Measurements from ENCODE around the gene ALDH1B1.

ALDH1B1 gene

GRCh38 chr9:38352530-38353328 lies 39.8 kb upstream of the ALDH1B1 start:
- Histone ChIP-seq H3K36me3 (ENCODE audit: control insufficient read depth, insufficient read depth, low read length) (no peaks in the 10 kb centered on the region), H3K4me3 (ENCODE audit: low read length) (no peak overlapping the region), H3K9me3 (ENCODE audit: control insufficient read depth, insufficient read depth, low read length) (no peaks in the 10 kb centered on the region), H3K4me1 (ENCODE audit: control insufficient read depth, insufficient read depth, low read length) (peaks cover 2% of the 10 kb centered on the region), H3K27me3 (ENCODE audit: control insufficient read depth, insufficient read depth, low read length) (0 out of 2 replicates have a peak, but pooled peaks cover 2% of the 10 kb centered on the region), H3K27ac (ENCODE audit: low read length) (no peak overlapping the region)
- no CpG with 5 or more reads among the region's 12 CpGs for WGBS (ENCODE audit: insufficient coverage, insufficient read length)
- DNase-seq (ENCODE audit: low read depth, low spot score) = no peak

- H3K27me3 ChIP-seq (ENCODE audit: control insufficient read depth, insufficient read depth, low read length) = 0 out of 2 replicates have a peak, but pooled peaks cover 2% of the 10 kb centered on the region
- H3K27ac ChIP-seq (ENCODE audit: low read length) = no peak overlapping the region
- no CpG with 5 or more reads among the region's 3 CpGs for WGBS (ENCODE audit: insufficient coverage, insufficient read length)
- H3K36me3 ChIP-seq (ENCODE audit: control insufficient read depth, insufficient read depth, low read length) = no peaks in the 10 kb centered on the region
- no peak for DNase-seq (ENCODE audit: low read depth, low spot score)
- no peaks in the 10 kb centered on the region for H3K9me3 ChIP-seq (ENCODE audit: control insufficient read depth, insufficient read depth, low read length)
- peaks cover 2% of the 10 kb centered on the region for H3K4me1 ChIP-seq (ENCODE audit: control insufficient read depth, insufficient read depth, low read length)
- no peak overlapping the region for H3K4me3 ChIP-seq (ENCODE audit: low read length)
Observed at GRCh38 chr9:38355115-38355514, 37.4 kb upstream of the ALDH1B1 start.

- no peak for DNase-seq (ENCODE audit: low read depth, low spot score)
- H3K27ac ChIP-seq (ENCODE audit: low read length) = no peak overlapping the region
- H3K4me1 ChIP-seq (ENCODE audit: control insufficient read depth, insufficient read depth, low read length) = peaks cover 2% of the 10 kb centered on the region
- 0 out of 2 replicates have a peak, but pooled peaks cover 2% of the 10 kb centered on the region for H3K27me3 ChIP-seq (ENCODE audit: control insufficient read depth, insufficient read depth, low read length)
- no peaks in the 10 kb centered on the region for H3K36me3 ChIP-seq (ENCODE audit: control insufficient read depth, insufficient read depth, low read length)
- H3K4me3 ChIP-seq (ENCODE audit: low read length) = no peak overlapping the region
- H3K9me3 ChIP-seq (ENCODE audit: control insufficient read depth, insufficient read depth, low read length) = no peaks in the 10 kb centered on the region
- no CpG with 5 or more reads among the region's 3 CpGs for WGBS (ENCODE audit: insufficient coverage, insufficient read length)
Observed at GRCh38 chr9:38355517-38356120, 36.9 kb upstream of the ALDH1B1 start.

- DNase-seq (ENCODE audit: low read depth, low spot score) = no peak
- no CpG with 5 or more reads among the region's 5 CpGs for WGBS (ENCODE audit: insufficient coverage, insufficient read length)
- Histone ChIP-seq H3K36me3 (ENCODE audit: control insufficient read depth, insufficient read depth, low read length) (no peaks in the 10 kb centered on the region), H3K4me1 (ENCODE audit: control insufficient read depth, insufficient read depth, low read length) (peaks cover 2% of the 10 kb centered on the region), H3K27me3 (ENCODE audit: control insufficient read depth, insufficient read depth, low read length) (0 out of 2 replicates have a peak, but pooled peaks cover 2% of the 10 kb centered on the region), H3K4me3 (ENCODE audit: low read length) (no peak overlapping the region), H3K27ac (ENCODE audit: low read length) (no peak overlapping the region), H3K9me3 (ENCODE audit: control insufficient read depth, insufficient read depth, low read length) (no peaks in the 10 kb centered on the region)
Observed at GRCh38 chr9:38356851-38357250, 35.7 kb upstream of the ALDH1B1 start.

GRCh38 chr9:38357350-38358114 lies 35.0 kb upstream of the ALDH1B1 start:
- no peak for DNase-seq (ENCODE audit: low read depth, low spot score)
- Histone ChIP-seq H3K4me1 (ENCODE audit: control insufficient read depth, insufficient read depth, low read length) (peaks cover under 1% of the 10 kb centered on the region), H3K27me3 (ENCODE audit: control insufficient read depth, insufficient read depth, low read length) (0 out of 2 replicates have a peak, but pooled peaks cover under 1% of the 10 kb centered on the region), H3K9me3 (ENCODE audit: control insufficient read depth, insufficient read depth, low read length) (no peaks in the 10 kb centered on the region), H3K36me3 (ENCODE audit: control insufficient read depth, insufficient read depth, low read length) (no peaks in the 10 kb centered on the region), H3K4me3 (ENCODE audit: low read length) (no peak overlapping the region), H3K27ac (ENCODE audit: low read length) (no peak overlapping the region)
- no CpG with 5 or more reads among the region's 5 CpGs for WGBS (ENCODE audit: insufficient coverage, insufficient read length)

- H3K27me3 ChIP-seq (ENCODE audit: control insufficient read depth, insufficient read depth, low read length) = no peaks in the 10 kb centered on the region
- WGBS (ENCODE audit: insufficient coverage, insufficient read length) = no CpG with 5 or more reads among the region's 9 CpGs
- H3K36me3 ChIP-seq (ENCODE audit: control insufficient read depth, insufficient read depth, low read length) = no peaks in the 10 kb centered on the region
- H3K27ac ChIP-seq (ENCODE audit: low read length) = no peak overlapping the region
- H3K4me1 ChIP-seq (ENCODE audit: control insufficient read depth, insufficient read depth, low read length) = no peaks in the 10 kb centered on the region
- DNase-seq (ENCODE audit: low read depth, low spot score) = no peak
- no peak overlapping the region for H3K4me3 ChIP-seq (ENCODE audit: low read length)
- H3K9me3 ChIP-seq (ENCODE audit: control insufficient read depth, insufficient read depth, low read length) = no peaks in the 10 kb centered on the region
Observed at GRCh38 chr9:38358390-38359296, 33.9 kb upstream of the ALDH1B1 start.

- DNase-seq (ENCODE audit: low read depth, low spot score) = no peak
- H3K4me1 ChIP-seq (ENCODE audit: control insufficient read depth, insufficient read depth, low read length) = no peaks in the 10 kb centered on the region
- H3K9me3 ChIP-seq (ENCODE audit: control insufficient read depth, insufficient read depth, low read length) = no peaks in the 10 kb centered on the region
- WGBS (ENCODE audit: insufficient coverage, insufficient read length) = no CpG with 5 or more reads among the region's 6 CpGs
- H3K27ac ChIP-seq (ENCODE audit: low read length) = no peak overlapping the region
- H3K36me3 ChIP-seq (ENCODE audit: control insufficient read depth, insufficient read depth, low read length) = no peaks in the 10 kb centered on the region
- no peaks in the 10 kb centered on the region for H3K27me3 ChIP-seq (ENCODE audit: control insufficient read depth, insufficient read depth, low read length)
- no peak overlapping the region for H3K4me3 ChIP-seq (ENCODE audit: low read length)
Observed at GRCh38 chr9:38359297-38359653, 33.2 kb upstream of the ALDH1B1 start.

- no peaks in the 10 kb centered on the region for H3K9me3 ChIP-seq (ENCODE audit: control insufficient read depth, insufficient read depth, low read length)
- no peak overlapping the region for H3K27ac ChIP-seq (ENCODE audit: low read length)
- no peaks in the 10 kb centered on the region for H3K27me3 ChIP-seq (ENCODE audit: control insufficient read depth, insufficient read depth, low read length)
- H3K4me1 ChIP-seq (ENCODE audit: control insufficient read depth, insufficient read depth, low read length) = no peaks in the 10 kb centered on the region
- WGBS (ENCODE audit: insufficient coverage, insufficient read length) = no CpG with 5 or more reads among the region's 5 CpGs
- no peak overlapping the region for H3K4me3 ChIP-seq (ENCODE audit: low read length)
- H3K36me3 ChIP-seq (ENCODE audit: control insufficient read depth, insufficient read depth, low read length) = no peaks in the 10 kb centered on the region
- no peak for DNase-seq (ENCODE audit: low read depth, low spot score)
Observed at GRCh38 chr9:38359689-38360385, 32.7 kb upstream of the ALDH1B1 start.

- Histone ChIP-seq H3K36me3 (ENCODE audit: control insufficient read depth, insufficient read depth, low read length) (no peaks in the 10 kb centered on the region), H3K27ac (ENCODE audit: low read length) (no peak overlapping the region), H3K4me3 (ENCODE audit: low read length) (no peak overlapping the region), H3K27me3 (ENCODE audit: control insufficient read depth, insufficient read depth, low read length) (no peaks in the 10 kb centered on the region), H3K4me1 (ENCODE audit: control insufficient read depth, insufficient read depth, low read length) (no peaks in the 10 kb centered on the region), H3K9me3 (ENCODE audit: control insufficient read depth, insufficient read depth, low read length) (no peaks in the 10 kb centered on the region)
- DNase-seq (ENCODE audit: low read depth, low spot score) = no peak
- WGBS (ENCODE audit: insufficient coverage, insufficient read length) = no CpG with 5 or more reads among the region's 7 CpGs
Observed at GRCh38 chr9:38360839-38361472, 31.5 kb upstream of the ALDH1B1 start.

Measured in iPS DF 6.9 (cell line).